SK-N-SH (cell line): Measurements from ENCODE around the gene CAPZA2. TPM values are rescaled to one million over a fixed set of nuclear protein-coding genes. Genes with fewer than 3 reads are reported as not detected.

Experiments
- CTCF ChIA-PET: fragments of 300-600, 350-600 bp; formaldehyde crosslinking; extraction: SDS; loops from one replicate; lab custom pipeline; 2021; lab: Yijun Ruan, JAX
- POLR2A ChIA-PET: fragments of 350-600 bp; sonication (Branson Sonifier 250); formaldehyde crosslinking; extraction: SDS; loops from one replicate; lab custom pipeline; 2020; ENCODE audit warnings: antibody characterized with exemption, inconsistent platforms; lab: Yijun Ruan, JAX
- DNase-seq: peaks from one replicate; pipeline ENCODE4 v3.0.0; 2012
- H2AFZ ChIP-seq: fragments of 200-600 bp; sonication (generic); 2 replicates; pipeline ENCODE4 v1.8.1; 2016; ENCODE audit warnings: antibody characterized with exemption, mild to moderate bottlenecking, low read depth
- H3F3A ChIP-seq: fragments of 200-600 bp; sonication (generic); replicated peaks from 2 replicates; pipeline ENCODE3; 2016; ENCODE audit warnings: antibody characterized with exemption, mild to moderate bottlenecking; ENCODE audit not compliant: insufficient read depth
- H3K27ac ChIP-seq, 2 experiments: fragments of 200-500 bp in 1 of 2; fragments of 200-600 bp in 1 of 2; sonication (Bioruptor generic) in 1 of 2; sonication (generic), shearing (Covaris generic) in 1 of 2; 2 replicates each; pipeline versions ENCODE4 v1.5.1 to v1.6.1; 2014 to 2016; ENCODE audit warnings: low read depth in 2 of 2, inconsistent platforms in 1 of 2, low read length in 1 of 2, mild to moderate bottlenecking in 1 of 2, mixed read lengths in 1 of 2
- H3K27me3 ChIP-seq: fragments of 200-600 bp; sonication (generic), shearing (Covaris generic); 2 replicates; pipeline ENCODE4 v1.6.1; 2016; ENCODE audit warnings: mixed run types; ENCODE audit not compliant: insufficient read depth
- H3K36me3 ChIP-seq, 2 experiments: fragments of 200-500 bp in 1 of 2; fragments of 200-600 bp in 1 of 2; sonication (Bioruptor generic) in 1 of 2; sonication (generic) in 1 of 2; replicated peaks in 1 of 2; 2 replicates each; pipeline versions ENCODE3 to v1.5.1; 2014 to 2016; ENCODE audit warnings: low read length in 1 of 2, mild to moderate bottlenecking in 1 of 2; ENCODE audit not compliant: insufficient read depth in 2 of 2, control insufficient read depth in 1 of 2
- H3K4me1 ChIP-seq, 2 experiments: fragments of 200-500 bp in 1 of 2; fragments of 200-600 bp in 1 of 2; sonication (Bioruptor generic) in 1 of 2; sonication (generic), shearing (Covaris generic) in 1 of 2; 2 replicates each; pipeline versions ENCODE4 v1.5.1 to v1.6.1; 2014 to 2016; ENCODE audit warnings: low read depth in 1 of 2, low read length in 1 of 2, mixed run types in 1 of 2; ENCODE audit not compliant: insufficient read depth in 2 of 2, control insufficient read depth in 1 of 2
- H3K4me2 ChIP-seq: fragments of 200-600 bp; sonication (generic), shearing (Covaris generic); 2 replicates; pipeline ENCODE4 v1.6.1; 2017; ENCODE audit warnings: mixed run types
- H3K4me3 ChIP-seq, 2 experiments: fragments of 200-500 bp in 1 of 2; fragments of 200-600 bp in 1 of 2; sonication (Bioruptor generic) in 1 of 2; sonication (generic), shearing (Covaris generic) in 1 of 2; 2 replicates each; pipeline versions ENCODE4 v1.5.1 to v1.8.1; 2014 to 2016; ENCODE audit warnings: low read depth in 2 of 2, inconsistent platforms in 1 of 2, low read length in 1 of 2, mild to moderate bottlenecking in 1 of 2, mixed read lengths in 1 of 2, moderate library complexity in 1 of 2
- H3K79me2 ChIP-seq: fragments of 200-600 bp; sonication (generic); 2 replicates; pipeline ENCODE4 v1.8.1; 2017; ENCODE audit warnings: mild to moderate bottlenecking; ENCODE audit not compliant: insufficient read depth
- H3K9ac ChIP-seq: fragments of 200-600 bp; sonication (generic); 2 replicates; pipeline ENCODE4 v1.6.1; 2017; ENCODE audit warnings: mixed run types
- H3K9me2 ChIP-seq: fragments of 200-600 bp; sonication (generic); 2 replicates; pipeline ENCODE4 v1.6.1; 2017; ENCODE audit warnings: mixed run types
- H3K9me3 ChIP-seq: fragments of 200-600 bp; sonication (generic); 2 replicates; pipeline ENCODE4 v1.6.1; 2017; ENCODE audit warnings: mixed run types, mild to moderate bottlenecking, moderate library complexity
- H4K20me1 ChIP-seq: fragments of 200-600 bp; sonication (generic); 2 replicates; pipeline ENCODE4 v1.6.1; 2017; ENCODE audit warnings: mild to moderate bottlenecking, mixed run types; ENCODE audit not compliant: insufficient read depth
- CHD2 ChIP-seq: fragments of 150-350 bp; IDR thresholded peaks from 2 replicates; pipeline ENCODE4 v1.6.1; 2018; ENCODE audit warnings: low read length; ENCODE audit not compliant: partially characterized antibody
- CTCF ChIP-seq: fragments of 200-600 bp; sonication (generic); IDR thresholded peaks from 2 replicates; pipeline ENCODE4 v1.6.1; 2017; ENCODE audit warnings: antibody characterized with exemption, mild to moderate bottlenecking, moderate library complexity
- EP300 ChIP-seq, 2 experiments: IDR thresholded peaks; 2 replicates each; pipeline versions ENCODE4 v1.4.0 to v1.6.1; 2012; ENCODE audit warnings: borderline replicate concordance in 1 of 2, low read depth in 1 of 2, low read length in 1 of 2
- EZH2phosphoT487 ChIP-seq: fragments of 200-600 bp; sonication (generic); IDR thresholded peaks from 2 replicates; pipeline ENCODE4 v1.6.1; 2017; ENCODE audit warnings: low read depth, mixed run types, mild to moderate bottlenecking, antibody characterized with exemption, moderate library complexity, borderline replicate concordance
- FOXJ3 ChIP-seq: sonication (generic); formaldehyde crosslinking; IDR thresholded peaks from 2 replicates; pipeline ENCODE4 v1.5.1; 2020; ENCODE audit warnings: mild to moderate bottlenecking, missing genetic modification reagents
- GATA2 ChIP-seq: sonication (generic); formaldehyde crosslinking; IDR thresholded peaks from 2 replicates; pipeline ENCODE4 v1.5.0; 2020; ENCODE audit warnings: mild to moderate bottlenecking, missing genetic modification reagents
- IRF3 ChIP-seq: fragments of 150-350 bp; IDR thresholded peaks from 2 replicates; pipeline ENCODE4 v1.6.1; 2016; ENCODE audit warnings: mild to moderate bottlenecking, low read depth, low read length
- JUND ChIP-seq: IDR thresholded peaks from 2 replicates; pipeline ENCODE4 v1.4.0; 2012
- NFIC ChIP-seq: IDR thresholded peaks from 2 replicates; pipeline ENCODE4 v1.4.0; 2012; ENCODE audit warnings: borderline replicate concordance
- RAD21 ChIP-seq: IDR thresholded peaks from 2 replicates; pipeline ENCODE4 v1.6.1; 2012; ENCODE audit warnings: mild to moderate bottlenecking, low read length
- RFX5 ChIP-seq: IDR thresholded peaks from 2 replicates; pipeline ENCODE4 v1.6.1; 2012; ENCODE audit warnings: mild to moderate bottlenecking, improper control_type of control experiment, low read length
- TAF1 ChIP-seq: IDR thresholded peaks from 2 replicates; pipeline ENCODE4 v1.6.1; 2012; ENCODE audit warnings: low read depth, mild to moderate bottlenecking, low read length, moderate library complexity, borderline replicate concordance
- TCF12 ChIP-seq: IDR thresholded peaks from 2 replicates; pipeline ENCODE4 v1.4.0; 2012
- TEAD4 ChIP-seq: IDR thresholded peaks from 2 replicates; pipeline ENCODE4 v1.4.0; 2012; ENCODE audit warnings: mild to moderate bottlenecking, borderline replicate concordance; ENCODE audit not compliant: insufficient read depth
- ZBTB33 ChIP-seq: IDR thresholded peaks from 2 replicates; pipeline ENCODE4 v1.4.0; 2012; ENCODE audit warnings: low read depth, borderline replicate concordance
- WGBS: methylation state at CpG from one replicate; pipeline ENCODE4 v1.1.6; 2017; ENCODE audit warnings: low lambda C conversion rate; 5-methylcytosine and 5-hydroxymethylcytosine counted together
- polyA plus RNA-seq, 3 experiments: library from polyadenylated mRNA; depleted of rRNA; stranded (reverse); fragments of >200 nt; gene quantifications; 2 replicates each; pipeline ENCODE4 v1.2.3, GENCODE V29; 2012

Gene CAPZA2
- polyA plus RNA-seq, 1 of the 3 experiments (the other 2 are of a cell fraction) = 44.6 TPM

- TF ChIP-seq TEAD4 (no peak), CTCF (no peak), RFX5 (no peak), CHD2 (no peak), TCF12 (no peak), NFIC (no peak), JUND (no peak), EZH2phosphoT487 (no peak), RAD21 (no peak)
- no peaks in the 10 kb centered on the region; the same call in 1 of the 2 replicates for H3K79me2 ChIP-seq
- 93% methylated on average over 1 of the region's 1 CpG for WGBS
- H3K27ac ChIP-seq = no peak overlapping the region
- CTCF ChIA-PET = interaction anchor here (1.1 to 3.2 kb wide), 4 partner anchors 17 to 72 kb away, joined by 3 to 16 read pairs (median 6); no protein-coding TSS in a partner anchor
- no peak for DNase-seq
- H3K9me2 ChIP-seq = no peaks in the 10 kb centered on the region
- peaks cover 72 to 87% of the 10 kb centered on the region in 2 experiments for H3K36me3 ChIP-seq
- H3K4me1 ChIP-seq = no peaks in the 10 kb centered on the region; a peak in 1 of 4 replicates
- H3K9me3 ChIP-seq = no peaks in the 10 kb centered on the region
- H3K9ac ChIP-seq = no peak overlapping the region
- POLR2A ChIA-PET = no interaction called here
- H3K27me3 ChIP-seq = no peaks in the 10 kb centered on the region
- no peak overlapping the region for H2AFZ ChIP-seq
- H4K20me1 ChIP-seq = no peaks in the 10 kb centered on the region
- H3F3A ChIP-seq = peaks cover 14% of the 10 kb centered on the region
- no peak overlapping the region for H3K4me3 ChIP-seq
- no peak overlapping the region for H3K4me2 ChIP-seq
Observed at GRCh38 chr7:116912269-116912909, 50.0 kb downstream of the CAPZA2 start.

- POLR2A ChIA-PET = no interaction called here
- TF ChIP-seq TAF1 (no peak), GATA2 (CRISPR knock-in tag) (no peak), FOXJ3 (CRISPR knock-in tag) (no peak), EP300 (IDR thresholded peaks at IDR 0.05; ENCODE audit: borderline replicate concordance in 1 of 2, low read depth in 1 of 2, low read length in 1 of 2) (no peak), ZBTB33 (no peak), IRF3 (no peak), NFIC (no peak)
Observed at GRCh38 chr7:116918704-116919103, 56.3 kb downstream of the CAPZA2 start.

More at GRCh38 chr7:116918704-116919103, 56.3 kb downstream of the CAPZA2 start:
- WGBS = 88% methylated on average over 3 of the region's 3 CpGs
- H3K27me3 ChIP-seq = no peaks in the 10 kb centered on the region
- no peak overlapping the region for H3K27ac ChIP-seq
- no peak for DNase-seq
- H3K79me2 ChIP-seq = no peaks in the 10 kb centered on the region; the same call in 1 of the 2 replicates
- no peak overlapping the region for H3K4me3 ChIP-seq
- no peak overlapping the region for H2AFZ ChIP-seq
- no peak overlapping the region for H3K4me2 ChIP-seq
- no peaks in the 10 kb centered on the region for H3F3A ChIP-seq
- no peak overlapping the region for H3K9ac ChIP-seq
- H3K9me3 ChIP-seq = no peaks in the 10 kb centered on the region
- no peaks in the 10 kb centered on the region for H3K9me2 ChIP-seq
- H3K36me3 ChIP-seq = peaks cover 32 to 51% of the 10 kb centered on the region in 2 experiments
- H4K20me1 ChIP-seq = no peaks in the 10 kb centered on the region
- CTCF ChIA-PET = interaction anchor here (0.6 to 3.3 kb wide), 5 partner anchors 9 to 209 kb away, joined by 3 to 14 read pairs (median 4); no protein-coding TSS in a partner anchor
- H3K4me1 ChIP-seq = no peaks in the 10 kb centered on the region
